Progenitor cell of endocrine pancreas (in vitro differentiated cells): ENCODE results near the gene SLC39A11. TPM values are rescaled to one million over a fixed set of nuclear protein-coding genes. Genes with fewer than 3 reads are reported as not detected.

ENCODE experiments used
- DNase-seq: peaks from one replicate; pipeline ENCODE4 v3.0.0; 2021; ENCODE audit warnings: low spot score; ENCODE audit not compliant: unreplicated experiment
- H3K27ac Mint-ChIP-seq: 2 replicates; pipeline ENCODE4 v1.8.0; 2021; ENCODE audit warnings: mild to moderate bottlenecking, moderate library complexity, mixed read lengths
- H3K27me3 Mint-ChIP-seq: 2 replicates; pipeline ENCODE4 v1.8.0; 2021; ENCODE audit warnings: mixed read lengths
- H3K36me3 Mint-ChIP-seq: 2 replicates; pipeline ENCODE4 v1.8.0; 2022; ENCODE audit warnings: mixed read lengths; ENCODE audit not compliant: insufficient read depth
- H3K4me1 Mint-ChIP-seq: 2 replicates; pipeline ENCODE4 v1.8.0; 2021; ENCODE audit warnings: low read depth, mixed read lengths
- H3K4me3 Mint-ChIP-seq: 2 replicates; pipeline ENCODE4 v1.8.0; 2021; ENCODE audit warnings: low read depth, mild to moderate bottlenecking, moderate library complexity, mixed read lengths
- H3K9me3 Mint-ChIP-seq: 2 replicates; pipeline ENCODE4 v1.8.0; 2021; ENCODE audit warnings: low read depth, mixed read lengths
- CTCF ChIP-seq: fragments of 200-600 bp; sonication (generic); IDR thresholded peaks from one replicate; pipeline ENCODE4 v1.5.0; 2021; ENCODE audit warnings: antibody characterized with exemption, mild to moderate bottlenecking; ENCODE audit not compliant: unreplicated experiment
- total RNA-seq: library from RNA; stranded (reverse); gene quantifications from 2 replicates; pipeline ENCODE4 v1.2.1, GENCODE V29; 2021

Gene SLC39A11
- total RNA-seq, 1 donor from 2014 or later: 20.5 TPM

- Mint-ChIP-seq H3K4me1 (no peaks in the 10 kb centered on the region), H3K36me3 (peaks cover 4% of the 10 kb centered on the region), H3K27me3 (peaks cover 9% of the 10 kb centered on the region), H3K4me3 (no peak overlapping the region), H3K9me3 (peaks cover 12% of the 10 kb centered on the region), H3K27ac (no peak overlapping the region)
- no peak for DNase-seq
- TF ChIP-seq CTCF: no peak
These were observed 226.5 kb downstream of the SLC39A11 start for GRCh38 chr17:72865954-72866353.

- DNase-seq: no peak
- Mint-ChIP-seq H3K9me3 (peaks cover 14% of the 10 kb centered on the region), H3K27me3 (peaks cover 12% of the 10 kb centered on the region), H3K27ac (no peak overlapping the region), H3K4me1 (no peaks in the 10 kb centered on the region), H3K36me3 (peaks cover 4% of the 10 kb centered on the region), H3K4me3 (no peak overlapping the region)
- no peak for TF ChIP-seq CTCF
These were observed 228.8 kb downstream of the SLC39A11 start for GRCh38 chr17:72863526-72864211.

- peaks cover 4% of the 10 kb centered on the region for H3K36me3 Mint-ChIP-seq
- no peaks in the 10 kb centered on the region for H3K4me1 Mint-ChIP-seq
- peaks cover 23% of the 10 kb centered on the region for H3K9me3 Mint-ChIP-seq
- H3K4me3 Mint-ChIP-seq: no peak overlapping the region
- H3K27me3 Mint-ChIP-seq: peaks cover 12% of the 10 kb centered on the region
- no peak overlapping the region for H3K27ac Mint-ChIP-seq
- TF ChIP-seq CTCF: no peak
- DNase-seq: no peak
These were observed 230.1 kb downstream of the SLC39A11 start for GRCh38 chr17:72862276-72862999.

- Mint-ChIP-seq H3K4me3 (no peak overlapping the region), H3K27ac (no peak overlapping the region), H3K27me3 (peaks cover 12% of the 10 kb centered on the region), H3K4me1 (no peaks in the 10 kb centered on the region), H3K36me3 (peaks cover 3% of the 10 kb centered on the region), H3K9me3 (peaks cover 22% of the 10 kb centered on the region)
- no peak for DNase-seq
- no peak for TF ChIP-seq CTCF
These were observed 230.7 kb downstream of the SLC39A11 start for GRCh38 chr17:72861811-72862210.

GRCh38 chr17:72860778-72861177 lies 231.7 kb downstream of the SLC39A11 start:
- no peak for TF ChIP-seq CTCF
- Mint-ChIP-seq H3K4me1 (no peaks in the 10 kb centered on the region), H3K9me3 (peaks cover 13% of the 10 kb centered on the region), H3K36me3 (peaks cover 2% of the 10 kb centered on the region), H3K4me3 (no peak overlapping the region), H3K27me3 (peaks cover 12% of the 10 kb centered on the region), H3K27ac (no peak overlapping the region)
- no peak for DNase-seq
